Middle frontal gyrus (tissue), 1 donor: ENCODE results near the gene CDS2.

Source experiments
- DNase-seq: peaks from one replicate; pipeline ENCODE4 v3.0.0-alpha.2; 2015; ENCODE audit warnings: low spot score; ENCODE audit errors: extremely low spot score

Gene CDS2

DNA sequence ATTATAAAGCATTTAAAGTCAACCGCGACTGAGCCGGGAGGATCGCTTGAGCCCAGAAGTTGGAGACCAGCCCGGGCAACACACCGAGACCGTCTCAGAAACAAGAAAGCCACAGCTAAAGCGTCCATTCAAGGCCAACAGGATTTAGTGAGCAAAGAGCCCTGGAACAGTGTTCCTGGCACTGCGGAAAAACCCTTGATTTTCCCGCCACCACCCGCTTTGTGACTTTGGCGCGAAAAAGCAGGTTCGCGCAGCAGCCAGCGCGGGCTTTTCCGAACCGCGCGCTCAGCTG is 7.7 kb upstream of the CDS2 start:
- no peak for DNase-seq

DNA sequence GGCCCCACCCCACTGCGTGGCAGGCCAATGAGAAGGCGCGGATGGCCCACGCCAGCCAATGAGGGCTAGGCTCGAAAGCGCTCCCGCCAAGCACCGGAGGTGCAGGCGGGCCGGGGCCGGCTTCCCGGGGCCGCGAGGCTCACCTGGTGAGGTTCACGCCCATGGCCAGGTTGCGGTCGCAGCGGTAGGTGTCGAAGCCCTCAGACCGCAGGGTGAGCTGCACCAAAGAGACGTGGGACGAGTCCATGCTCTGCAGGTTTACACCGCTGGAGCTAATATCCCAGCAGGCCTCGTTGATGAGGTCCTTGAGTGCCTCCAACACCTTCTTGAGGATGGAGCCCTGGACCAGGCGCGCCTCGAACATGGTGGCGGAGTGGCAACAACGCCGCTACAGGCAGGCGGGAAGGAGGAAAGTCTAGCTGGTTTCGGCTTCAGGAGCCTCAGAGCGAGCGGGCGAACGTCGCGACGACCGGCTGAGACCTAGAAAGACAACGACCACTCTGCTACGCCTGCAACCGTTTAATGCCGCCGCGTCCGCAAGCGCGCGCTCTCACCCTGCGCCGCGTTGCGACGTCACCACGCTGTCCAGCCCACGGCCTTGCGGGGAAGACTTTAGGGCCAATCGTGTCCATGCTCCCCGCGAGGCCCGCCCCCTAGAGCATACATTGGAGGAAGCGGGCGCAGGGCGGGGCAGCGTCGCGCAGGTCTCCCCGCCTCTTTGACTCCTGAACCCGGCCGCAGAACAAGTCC is 7.2 kb upstream of the CDS2 start, which contains the start of gene PCNA:
PCNA (minus strand) TSS at position 524 of the 750 bp plus-strand sequence; CDS start at position 364, 160 bp downstream.
- peak; percentile 92 for DNase-seq

DNA sequence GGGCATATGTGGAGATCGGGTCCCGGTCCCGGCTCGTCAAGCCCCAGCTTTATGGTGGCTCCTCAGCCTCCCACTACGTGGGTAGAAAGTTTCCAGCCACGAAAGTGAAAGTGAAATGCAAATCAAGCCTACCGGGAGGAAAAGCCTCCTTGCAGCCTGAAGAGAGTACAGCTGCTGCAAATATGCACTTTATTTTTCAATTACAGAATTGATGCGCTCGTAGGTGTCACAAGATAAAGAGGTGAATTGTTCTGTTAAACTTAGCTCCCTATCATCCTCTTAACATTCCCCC is 6.7 kb upstream of the CDS2 start:
- DNase-seq: no peak

DNA sequence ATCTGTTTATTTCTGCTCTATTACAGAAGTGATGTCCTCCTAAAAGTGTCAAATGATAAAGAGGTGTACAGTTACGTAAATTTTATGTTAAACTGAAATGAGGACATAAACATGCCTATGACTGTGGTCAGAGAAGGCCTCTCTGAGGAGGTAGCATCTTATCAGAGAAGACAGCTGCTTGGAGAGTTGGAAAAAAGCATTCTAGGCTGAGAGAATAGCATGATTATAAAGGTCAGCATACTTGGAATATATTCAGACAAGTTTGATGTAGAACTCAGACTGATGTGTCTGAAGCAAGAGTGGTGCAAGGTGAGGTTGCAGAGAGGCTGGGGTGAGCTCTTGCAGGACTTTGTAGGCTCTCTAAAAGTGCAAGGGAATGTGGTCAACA is 3.9 kb upstream of the CDS2 start:
- no peak for DNase-seq

DNA sequence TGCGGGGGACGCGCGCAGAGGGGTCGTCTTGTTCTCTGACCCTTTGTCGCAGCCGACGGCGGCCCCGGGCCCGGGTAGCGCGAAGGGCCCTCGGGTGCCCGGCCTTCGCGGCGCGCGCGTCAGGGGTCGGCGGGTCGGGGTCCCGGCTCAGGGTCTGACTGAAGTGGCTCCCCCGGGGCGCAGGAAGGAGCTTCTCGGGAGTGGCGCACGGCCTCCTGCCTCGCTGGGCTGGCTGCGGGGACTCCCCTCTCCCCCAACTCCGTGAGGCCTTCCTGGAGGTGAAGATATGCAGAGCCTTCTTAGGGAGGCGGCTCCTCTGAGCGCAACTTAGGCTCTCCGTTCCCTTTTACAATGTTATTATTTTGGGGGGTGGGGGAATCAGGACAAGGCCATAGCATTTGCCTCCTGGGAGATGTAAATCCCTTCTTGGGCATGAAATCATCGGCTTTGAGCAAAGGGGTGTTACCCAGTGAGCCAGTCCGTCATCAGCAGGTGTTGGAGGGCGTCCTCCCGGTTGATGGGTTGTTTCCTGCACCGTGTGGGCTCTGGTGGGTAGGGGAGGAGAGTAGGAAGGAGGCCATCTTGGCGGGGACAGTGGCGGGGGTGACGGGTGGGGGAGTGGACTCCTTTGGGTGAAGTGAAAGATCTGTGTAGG is 523 bp downstream of the CDS2 start:
- no peak for DNase-seq

DNA sequence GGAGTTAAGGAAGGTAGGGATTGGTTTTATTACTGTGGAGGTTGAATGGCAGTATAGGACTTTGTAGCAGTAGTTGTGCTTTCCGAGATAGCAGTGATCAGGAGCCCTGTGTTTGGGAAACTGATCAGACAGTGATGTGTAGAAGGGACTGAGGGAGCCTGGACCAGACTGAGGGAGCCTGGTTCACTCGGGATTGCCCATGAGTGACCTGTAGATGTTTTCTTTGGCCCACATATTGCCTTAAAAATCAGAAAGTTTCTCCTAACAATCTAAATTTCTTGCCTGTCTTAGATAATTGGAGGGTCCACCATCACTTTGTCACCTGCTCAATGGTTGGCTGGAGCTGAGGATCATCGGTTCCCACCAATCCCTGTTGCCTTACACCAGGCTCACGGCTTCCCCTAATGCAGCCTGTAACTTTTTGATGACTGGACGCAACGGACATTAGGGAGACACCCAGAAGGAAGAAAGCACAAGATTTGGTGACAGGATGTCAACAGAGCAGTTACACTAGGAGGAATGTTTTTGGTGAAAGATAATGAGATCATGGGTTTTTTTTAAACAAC is 1.1 kb downstream of the CDS2 start:
- DNase-seq: no peak

DNA sequence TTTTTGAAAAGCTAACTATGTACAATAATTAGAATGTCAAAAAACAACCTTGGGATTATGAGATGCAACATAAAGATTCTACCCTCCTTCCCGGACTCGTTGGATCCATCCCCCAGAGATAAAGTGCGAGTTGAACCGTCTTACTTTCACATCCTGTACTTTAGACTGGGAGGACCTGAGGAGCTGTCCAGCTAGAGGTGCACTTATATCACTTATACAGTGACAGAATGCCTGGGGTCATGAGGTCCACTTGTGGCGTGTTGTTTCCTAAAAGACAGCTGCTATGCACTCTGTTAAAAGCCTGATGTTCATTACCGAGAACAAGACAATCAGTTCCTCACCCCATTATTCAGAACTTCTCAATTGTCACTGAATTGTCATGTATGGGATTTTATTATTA is 2.1 kb downstream of the CDS2 start:
- no peak for DNase-seq

DNA sequence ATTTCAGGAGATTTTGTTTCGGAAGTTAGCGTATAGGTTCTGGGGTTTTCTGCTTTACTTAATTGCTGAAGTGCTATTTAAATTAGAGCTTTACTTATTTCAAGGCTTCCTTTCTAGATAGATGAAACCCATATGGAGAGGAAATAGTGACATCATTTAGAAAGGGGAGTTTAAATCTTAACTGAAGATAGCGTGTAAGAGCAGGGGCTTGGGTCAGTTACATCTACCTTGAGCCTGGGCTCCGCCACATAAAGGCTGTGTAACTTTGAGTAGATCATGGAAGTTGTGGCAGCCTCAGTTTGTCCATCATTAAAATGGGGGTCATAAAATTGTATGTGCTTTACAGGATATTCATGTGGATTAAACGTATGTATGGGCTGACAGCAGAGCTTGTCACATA is 4.7 kb downstream of the CDS2 start:
- no peak for DNase-seq

DNA sequence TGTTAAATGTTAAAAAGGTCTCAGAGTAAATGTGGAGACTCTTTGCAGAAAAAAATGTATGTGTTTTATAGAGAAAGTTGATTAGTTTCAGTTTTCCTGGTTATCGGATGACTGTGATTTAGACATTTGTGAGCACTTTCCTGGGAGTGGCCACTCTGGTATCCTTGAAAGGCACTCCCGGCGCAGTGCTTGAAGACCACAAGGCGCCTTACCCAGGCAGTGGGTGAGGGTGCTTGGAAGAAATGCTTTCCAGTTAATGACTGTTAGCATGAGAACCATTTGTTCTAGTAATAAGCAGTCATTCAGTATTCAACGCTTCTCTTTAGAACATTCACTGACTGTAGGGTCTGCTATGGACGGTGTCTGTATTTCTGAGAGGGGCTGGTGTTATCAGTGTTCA is 7.2 kb downstream of the CDS2 start:
- DNase-seq: no peak

DNA sequence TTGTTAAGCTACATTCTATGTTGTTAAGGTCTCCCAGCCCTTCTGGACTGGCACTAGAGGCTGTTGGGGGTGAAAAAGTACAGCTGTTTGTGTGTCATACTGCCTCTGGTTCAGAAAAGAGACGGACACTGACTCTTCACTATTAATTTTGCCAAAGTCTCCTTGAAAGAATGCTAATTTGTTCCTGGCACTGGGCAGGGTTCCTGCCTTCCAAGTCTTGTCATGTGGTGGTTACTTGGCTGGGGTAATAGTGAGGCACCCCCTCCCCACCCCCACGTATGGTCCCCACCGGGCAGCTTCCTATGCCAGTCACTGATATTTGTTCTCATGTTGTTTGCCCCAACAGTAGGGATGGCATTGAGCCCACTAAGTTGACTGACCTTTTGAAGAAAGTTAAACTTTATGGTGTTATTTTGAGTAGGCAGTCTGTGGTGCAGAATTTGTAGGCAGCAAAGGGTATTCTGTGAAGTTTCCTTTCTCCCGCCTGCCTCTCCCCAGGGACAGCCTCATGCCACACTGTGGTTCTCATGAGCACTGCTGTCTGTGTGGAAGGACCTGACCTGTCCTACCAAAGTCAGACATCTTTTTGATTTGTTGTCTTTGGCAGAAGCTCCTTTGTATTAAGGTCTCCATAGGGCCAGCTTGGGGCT is 8.7 kb downstream of the CDS2 start:
- peak; percentile 24 for DNase-seq

DNA sequence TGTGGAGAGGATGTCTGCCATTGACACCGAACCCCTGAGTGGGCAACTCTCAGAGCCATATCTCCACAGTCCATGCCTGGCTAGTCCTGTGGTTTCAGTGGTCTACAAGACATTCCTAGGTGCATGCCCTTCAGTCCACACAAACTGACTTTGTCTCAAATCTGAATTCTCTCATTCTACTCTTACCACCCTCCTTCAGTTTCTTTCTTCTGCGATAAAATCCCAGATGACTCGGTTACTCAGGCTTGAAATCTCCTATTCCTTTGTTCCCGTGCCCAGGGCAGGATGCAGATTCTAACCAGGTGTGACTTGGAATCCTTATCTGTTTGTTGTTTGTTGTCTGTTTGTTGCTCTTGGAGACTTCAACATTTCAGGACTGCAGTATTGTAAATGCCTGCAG is 9.3 kb downstream of the CDS2 start:
- DNase-seq: no peak

DNA sequence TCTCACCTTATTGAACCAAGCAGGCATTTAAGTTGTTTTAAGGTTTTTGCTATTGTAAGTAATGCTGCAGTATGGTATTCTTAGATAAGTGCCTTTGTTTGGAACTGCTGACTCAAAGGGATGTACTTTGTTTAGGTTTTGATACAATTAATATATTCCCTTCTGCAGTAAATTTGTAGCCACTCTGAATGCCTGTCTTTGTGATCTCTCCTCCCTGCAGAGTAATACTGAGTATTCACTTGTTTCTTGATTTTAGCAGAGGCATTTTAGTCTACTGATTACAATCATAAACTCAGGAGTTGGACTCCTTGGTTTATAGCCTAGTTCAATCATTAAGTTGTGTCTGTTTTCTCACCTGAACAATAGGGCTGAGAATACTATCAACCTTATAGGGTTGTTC is 13.4 kb downstream of the CDS2 start:
- DNase-seq: no peak

DNA sequence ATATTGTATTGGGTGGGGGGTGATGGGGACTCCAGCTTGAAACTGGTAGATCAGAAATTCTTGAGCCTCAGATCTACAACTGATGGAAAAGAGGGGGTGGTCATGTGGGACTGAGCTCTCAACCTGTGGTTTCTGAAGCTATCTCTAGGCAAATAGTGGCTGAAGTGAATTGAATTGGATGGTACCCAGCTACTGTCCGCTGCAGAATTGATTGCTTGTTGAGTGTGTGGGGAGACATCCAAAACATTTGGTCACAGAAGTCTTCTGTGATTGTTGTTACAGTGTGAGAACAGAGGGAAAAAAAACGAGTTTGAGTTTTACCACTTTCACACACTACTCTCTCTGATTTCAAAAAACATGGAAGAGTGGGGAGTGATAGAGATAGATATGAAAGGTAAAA is 14.8 kb downstream of the CDS2 start:
- DNase-seq: peak; percentile 62

DNA sequence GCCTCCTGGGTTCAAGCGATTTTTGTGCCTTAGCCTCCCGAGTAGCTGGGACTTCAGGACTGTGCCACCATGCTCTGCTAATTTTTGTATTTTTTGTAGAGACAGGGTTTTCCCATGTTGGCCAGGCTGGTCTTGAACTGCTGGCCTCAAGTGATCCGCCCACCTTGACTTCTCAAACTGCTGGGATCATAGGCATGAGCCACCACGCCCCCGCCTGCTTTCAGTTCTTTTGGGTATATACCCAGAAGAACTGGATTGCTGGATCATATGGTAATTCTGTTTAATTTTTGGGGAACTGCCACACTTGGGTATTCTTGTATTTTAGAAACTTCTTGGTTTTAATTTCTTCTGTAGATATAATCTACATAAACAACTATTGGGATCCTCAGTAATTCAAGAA is 17.0 kb downstream of the CDS2 start:
- no peak for DNase-seq

DNA sequence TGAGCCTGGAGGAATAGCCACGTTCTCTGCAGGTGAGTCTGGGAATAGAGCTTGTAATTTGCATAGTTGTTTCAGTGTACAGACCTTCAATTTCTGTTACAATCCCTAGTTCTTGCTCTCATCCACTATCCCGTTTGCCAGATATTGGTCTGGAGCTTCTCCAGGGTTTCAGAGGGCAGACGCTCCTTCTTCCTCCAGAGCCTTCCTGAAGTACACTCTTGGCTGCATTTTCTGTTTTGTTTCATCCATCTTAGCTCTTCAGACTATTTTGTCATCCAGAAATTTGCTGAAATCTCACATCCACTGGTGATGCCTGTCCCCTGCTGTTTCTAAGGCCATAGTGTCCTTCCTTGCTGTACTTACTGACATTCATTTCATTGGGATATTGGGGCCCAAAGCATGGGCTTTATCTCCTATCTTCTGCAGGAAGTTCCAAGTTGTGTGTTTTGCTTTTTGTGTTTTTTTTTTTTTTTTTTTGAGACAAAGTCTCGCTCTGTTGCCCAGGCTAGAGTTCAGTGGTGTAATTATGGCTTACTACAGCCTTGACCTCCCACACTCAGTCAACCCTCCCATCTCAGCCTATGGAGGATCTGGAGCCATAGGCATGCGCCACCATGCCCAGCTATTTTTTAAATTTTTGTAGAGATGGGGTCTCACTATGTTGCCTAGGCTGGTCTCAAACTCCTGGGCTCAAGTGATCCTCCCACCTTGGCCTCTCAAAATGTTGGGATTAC is 18.7 kb downstream of the CDS2 start:
- no peak for DNase-seq

DNA sequence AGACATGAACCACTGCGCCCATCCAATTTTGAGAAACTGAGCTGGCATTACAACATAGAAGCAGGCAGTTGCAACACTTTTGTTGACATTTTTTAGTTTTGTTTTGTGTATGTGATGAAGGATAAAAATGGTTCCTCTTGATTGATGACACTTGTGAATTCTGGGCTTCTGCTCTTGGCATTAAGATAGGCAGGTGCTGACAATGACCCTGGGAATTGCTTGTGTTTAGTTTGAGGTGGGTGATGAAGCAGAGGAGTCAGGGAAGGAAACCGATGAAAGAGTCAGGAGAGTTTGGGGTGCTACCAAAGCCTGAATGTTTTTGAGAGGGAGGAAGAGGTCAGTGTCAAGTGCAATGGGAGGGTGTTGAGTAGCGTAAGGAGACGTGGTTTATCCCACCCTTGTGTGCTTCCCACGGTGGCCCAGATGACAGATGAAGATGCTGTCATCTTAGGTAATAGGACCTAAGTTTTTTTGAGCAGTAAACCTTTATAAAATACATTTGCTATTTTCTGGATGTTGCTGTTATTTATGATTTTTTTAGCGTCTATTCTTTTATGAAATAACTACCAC is 19.4 kb downstream of the CDS2 start:
- no peak for DNase-seq

DNA sequence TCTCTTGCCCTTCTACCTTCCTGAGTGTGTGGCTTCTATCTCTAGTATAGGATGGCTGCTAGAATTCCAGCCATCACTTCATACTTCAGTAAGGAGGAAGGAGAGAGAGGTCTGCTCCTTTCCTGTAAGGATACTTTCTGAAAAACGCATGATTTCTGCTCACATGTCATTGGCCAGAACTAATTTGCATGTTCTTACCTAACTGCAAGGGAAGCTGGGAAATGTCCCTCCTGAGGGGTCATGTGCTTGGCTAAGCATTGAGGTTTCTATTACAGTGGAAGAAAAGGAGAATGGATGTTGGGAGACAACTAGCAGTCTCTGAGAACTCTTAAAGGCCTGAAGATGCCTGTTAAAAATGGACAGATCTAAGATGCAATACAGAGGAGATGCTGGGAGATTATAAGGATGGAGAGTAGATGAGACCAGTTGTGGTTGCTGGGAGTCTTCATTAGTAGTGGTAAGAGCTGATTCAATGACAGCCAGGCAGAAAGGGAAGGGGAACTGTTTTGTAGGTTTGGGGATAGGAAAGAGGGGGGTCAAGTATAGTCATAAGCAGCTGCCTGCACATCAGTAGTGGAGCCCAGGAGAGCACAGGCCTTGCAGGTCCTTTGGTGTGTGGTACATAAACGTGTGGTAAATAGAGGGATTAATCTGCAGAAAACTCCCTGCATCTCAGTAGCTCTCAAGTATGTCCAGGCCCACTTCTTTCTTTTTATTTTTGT is 20.2 kb downstream of the CDS2 start:
- DNase-seq: no peak

DNA sequence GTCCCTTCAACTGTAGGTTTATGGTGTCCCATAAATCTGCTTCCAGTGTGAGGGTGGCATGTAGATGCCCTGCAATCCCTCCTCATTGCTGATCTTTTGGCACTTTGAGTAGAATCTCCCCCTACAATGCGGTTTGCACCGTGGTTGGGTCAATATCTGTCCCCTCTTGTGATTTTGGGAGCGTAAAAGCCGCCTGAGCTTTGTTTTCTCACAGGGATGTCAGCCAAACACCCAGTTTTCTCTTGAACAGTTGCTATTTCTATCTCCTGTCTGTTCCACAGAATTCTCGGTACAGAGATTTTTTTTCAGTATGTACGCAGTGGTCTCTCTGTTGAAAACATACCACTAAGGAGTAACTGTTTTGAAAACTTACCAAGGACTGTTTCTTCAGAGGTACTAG is 21.8 kb downstream of the CDS2 start:
- no peak for DNase-seq

DNA sequence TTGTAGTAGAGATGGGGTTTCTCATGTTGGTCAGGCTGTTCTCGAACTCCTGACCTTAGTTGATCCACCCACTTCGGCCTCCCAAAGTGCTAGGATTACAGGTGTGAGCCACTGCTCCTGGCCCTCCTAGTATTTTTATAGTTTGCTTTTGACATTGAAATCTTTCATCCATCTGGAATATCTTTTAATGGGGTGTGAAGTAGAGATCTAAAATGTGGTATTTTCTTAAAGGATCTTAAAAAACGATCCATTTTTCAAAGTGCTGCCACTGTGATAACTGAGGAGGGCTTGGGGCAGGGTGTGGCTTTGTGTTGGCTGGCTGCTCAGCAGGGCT is 23.1 kb downstream of the CDS2 start:
- no peak for DNase-seq

DNA sequence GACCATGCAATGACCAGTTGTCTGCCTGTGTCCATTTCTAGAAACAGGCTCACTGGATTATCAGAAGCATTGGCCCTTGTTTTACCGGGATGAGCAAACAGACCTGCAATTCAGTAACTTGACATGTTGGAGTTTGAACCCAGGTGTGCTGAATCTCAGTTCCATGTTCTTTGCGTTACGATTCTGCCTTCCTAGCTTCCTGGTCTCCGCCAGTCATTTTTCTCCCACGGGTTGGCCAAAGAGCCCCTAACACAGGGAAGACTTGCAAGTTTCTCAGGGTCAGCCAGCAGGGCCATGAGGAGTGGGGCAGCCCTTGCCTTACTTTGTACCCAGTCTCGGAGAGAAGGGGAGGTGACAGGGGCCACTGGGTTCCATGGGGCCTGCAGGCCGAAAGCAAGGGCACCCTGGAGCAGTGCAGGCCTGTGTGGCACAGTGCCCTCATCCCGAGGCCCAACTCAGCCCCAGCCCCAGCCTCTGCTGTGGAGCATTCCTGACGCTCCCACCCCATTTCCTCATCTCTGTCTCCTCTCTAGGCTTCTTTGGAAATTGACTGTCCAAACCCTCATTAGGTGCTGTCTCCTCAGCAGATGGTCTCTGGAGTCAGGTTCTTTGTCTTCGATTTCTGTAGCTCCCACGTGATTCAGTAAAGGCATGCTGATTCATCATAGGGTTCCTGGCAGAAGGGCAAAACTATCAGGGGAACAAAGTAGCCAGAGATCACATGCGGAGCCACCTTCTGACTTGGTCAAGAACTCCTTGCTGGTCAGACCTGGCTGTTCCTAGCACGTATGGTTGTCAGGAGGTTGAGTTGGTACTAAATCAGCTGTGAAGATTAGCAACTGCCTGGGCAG is 23.6 kb downstream of the CDS2 start:
- DNase-seq: no peak

DNA sequence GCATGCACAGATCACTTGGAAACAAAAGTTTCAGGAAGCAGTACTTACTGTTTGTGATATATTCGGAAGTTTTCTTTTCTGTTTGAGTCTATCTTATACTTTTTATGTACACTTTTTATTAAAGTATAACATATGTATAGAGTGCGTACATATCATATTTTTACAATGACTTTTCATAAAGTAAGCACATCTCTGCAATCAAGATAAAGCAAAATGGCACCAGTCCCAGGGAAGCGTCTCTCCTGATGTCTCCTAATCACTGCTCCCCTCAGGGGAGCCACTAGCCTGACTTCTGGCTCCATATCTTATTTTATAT is 26.3 kb downstream of the CDS2 start:
- no peak for DNase-seq
